GM08714 (cell line): ENCODE results near the gene PKIG.
"Not testable (repeated sequence)": the region's sequence is repeated elsewhere in the genome, so short reads cannot be mapped to it uniquely, and the experiment has no call there.

Source experiments
- H3K4me3 ChIP-seq: fragments of 200-500 bp; sonication (Bioruptor generic); 2 replicates; pipeline ENCODE4 v1.5.1; 2014; ENCODE audit warnings: mild to moderate bottlenecking, low read length, inconsistent platforms
- ZNF274 ChIP-seq: IDR thresholded peaks from 2 replicates; pipeline ENCODE4 v1.6.1; 2012; ENCODE audit warnings: mild to moderate bottlenecking, low read depth, low read length

The PKIG gene

GRCh38 chr20:44583157-44583556 lies 778 bp downstream of the PKIG start:
- TF ChIP-seq ZNF274 = no peak
- H3K4me3 ChIP-seq = peak overlapping the region; percentile 47

DNA sequence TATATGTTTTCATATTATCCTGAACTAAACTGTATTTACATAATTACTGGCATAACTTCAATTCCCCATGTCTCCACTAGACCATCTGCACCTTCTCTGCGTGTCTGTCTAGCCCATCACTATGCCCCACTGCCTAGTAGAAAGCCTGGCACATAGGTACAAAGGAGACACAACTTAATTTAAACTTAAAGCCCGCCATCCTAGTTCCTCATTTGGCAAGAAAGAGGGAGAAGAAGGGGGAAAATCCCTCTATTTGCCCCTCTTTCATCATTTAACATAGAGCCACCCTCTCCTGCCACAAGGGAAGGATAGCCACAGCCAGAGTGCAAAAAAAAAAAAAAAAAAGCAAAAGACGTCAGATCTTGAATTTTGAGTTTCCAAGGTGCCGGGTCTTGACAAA lies 1.8 kb downstream of the PKIG start:
- no peak for TF ChIP-seq ZNF274
- H3K4me3 ChIP-seq = peak overlapping the region; percentile 31; the same call in 1 of the 2 replicates

GRCh38 chr20:44585057-44585963 lies 2.9 kb downstream of the PKIG start:
- TF ChIP-seq ZNF274 = no peak
- H3K4me3 ChIP-seq = peak overlapping the region; percentile 32; the same call in 1 of the 2 replicates

- no peak for TF ChIP-seq ZNF274
- H3K4me3 ChIP-seq = no peak overlapping the region; the same call in 1 of the 2 replicates
These were observed 4.0 kb downstream of the PKIG start for GRCh38 chr20:44586289-44586911.

DNA sequence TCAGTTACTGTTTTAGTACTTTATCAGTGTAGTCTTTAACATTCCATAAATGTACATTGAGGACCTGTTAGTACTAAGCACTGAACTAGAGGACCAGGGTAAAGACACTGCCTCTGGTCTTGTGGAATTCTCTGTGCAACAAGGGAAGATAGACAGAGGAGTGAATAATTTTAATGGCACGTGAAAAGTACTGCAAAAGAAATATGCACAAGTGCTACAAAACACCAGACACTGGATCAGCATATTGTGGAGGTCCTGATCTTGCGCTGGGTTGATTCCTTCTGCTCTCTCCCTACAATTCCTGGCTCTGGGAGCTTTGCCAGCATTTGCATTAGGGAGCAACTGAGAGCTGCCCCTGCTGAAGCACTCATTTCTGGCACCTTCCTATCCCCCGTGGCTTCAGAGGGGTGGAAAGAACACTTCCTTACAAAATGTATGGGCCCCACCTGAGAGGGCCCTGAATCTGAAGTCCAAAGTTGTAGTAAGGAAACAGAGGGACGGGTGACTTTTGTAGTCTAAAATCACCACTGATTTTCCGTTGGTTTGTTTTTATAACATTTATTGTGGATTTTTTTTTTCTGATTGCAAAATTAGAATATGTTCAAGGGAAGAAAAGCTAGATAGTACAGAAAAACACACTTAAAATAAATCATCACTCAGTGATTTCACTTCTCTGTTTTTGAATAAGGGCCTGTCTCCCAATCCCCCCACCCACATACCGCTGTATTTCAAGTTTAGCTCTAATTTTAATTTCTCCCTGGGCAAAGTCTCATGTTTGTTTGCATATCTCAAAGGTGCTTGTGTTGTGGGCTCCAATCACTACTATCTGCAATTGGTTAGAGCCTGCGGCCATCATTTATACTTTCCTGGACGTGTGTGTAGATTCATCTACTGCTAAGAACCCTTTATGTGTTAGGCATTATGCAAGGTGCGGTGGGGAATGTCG lies 4.9 kb downstream of the PKIG start:
- peak overlapping the region; percentile 11; the same call in 1 of the 2 replicates for H3K4me3 ChIP-seq
- TF ChIP-seq ZNF274 = no peak

GRCh38 chr20:44588321-44588720 lies 5.9 kb downstream of the PKIG start:
- not testable (repeated sequence) for H3K4me3 ChIP-seq

DNA sequence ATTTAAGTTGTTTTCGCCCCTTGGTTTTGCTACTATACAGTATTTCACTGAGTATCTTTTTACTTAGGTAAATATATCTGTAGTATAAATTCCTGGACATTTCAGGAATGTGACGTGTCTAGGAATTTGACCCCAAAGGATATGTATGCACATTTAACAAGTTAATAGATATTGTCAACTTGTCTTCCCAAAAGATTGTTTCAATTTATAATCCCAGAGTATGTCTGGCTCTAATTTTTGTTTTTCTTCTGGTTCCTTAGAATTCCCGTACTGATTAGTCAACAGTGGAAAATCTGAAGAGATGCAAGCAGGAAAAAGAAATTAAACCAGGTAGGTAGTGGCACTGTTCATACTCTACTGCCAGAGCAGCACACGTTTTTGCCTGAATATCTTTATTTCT lies 7.2 kb downstream of the PKIG start:
- no peak overlapping the region for H3K4me3 ChIP-seq
- no peak for TF ChIP-seq ZNF274

DNA sequence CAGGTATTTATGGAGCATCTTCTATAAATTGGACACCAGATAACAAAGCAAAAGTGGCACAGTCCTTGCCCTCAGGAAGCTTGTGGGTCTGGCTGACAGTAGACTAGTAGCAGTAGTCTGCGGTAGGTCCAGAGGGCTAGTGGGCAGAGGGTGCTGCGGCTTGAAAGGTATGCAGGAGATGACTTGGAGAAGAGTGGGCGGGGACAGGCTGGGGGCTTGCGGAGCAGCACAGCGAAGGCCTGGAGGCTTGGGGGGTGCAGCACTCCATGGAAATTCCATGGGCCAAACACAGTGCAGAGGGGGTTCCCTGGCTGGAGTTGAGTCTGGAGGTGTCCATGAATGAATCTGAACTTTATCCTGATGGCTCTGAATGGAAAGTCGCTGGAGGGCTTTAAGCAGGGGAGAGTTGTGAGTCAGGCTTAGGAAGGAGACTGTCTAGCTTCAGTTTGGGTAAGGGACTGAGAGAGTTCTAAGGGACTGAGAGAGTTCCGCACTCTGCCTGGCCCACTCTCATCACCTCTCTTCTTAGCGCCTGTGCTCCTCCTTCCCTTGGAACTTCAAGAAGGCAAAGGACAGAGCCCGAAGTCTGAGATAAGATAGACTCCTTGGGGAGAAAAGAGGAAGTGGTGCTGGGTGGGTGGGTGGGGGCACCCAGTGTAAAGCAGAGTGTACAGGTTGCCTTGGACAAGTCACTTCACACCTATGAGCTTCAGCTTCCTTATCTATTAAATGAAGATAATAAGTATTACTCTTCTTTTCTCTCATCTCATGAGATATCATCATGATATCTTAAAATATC lies 8.8 kb downstream of the PKIG start:
- no peak for TF ChIP-seq ZNF274

DNA sequence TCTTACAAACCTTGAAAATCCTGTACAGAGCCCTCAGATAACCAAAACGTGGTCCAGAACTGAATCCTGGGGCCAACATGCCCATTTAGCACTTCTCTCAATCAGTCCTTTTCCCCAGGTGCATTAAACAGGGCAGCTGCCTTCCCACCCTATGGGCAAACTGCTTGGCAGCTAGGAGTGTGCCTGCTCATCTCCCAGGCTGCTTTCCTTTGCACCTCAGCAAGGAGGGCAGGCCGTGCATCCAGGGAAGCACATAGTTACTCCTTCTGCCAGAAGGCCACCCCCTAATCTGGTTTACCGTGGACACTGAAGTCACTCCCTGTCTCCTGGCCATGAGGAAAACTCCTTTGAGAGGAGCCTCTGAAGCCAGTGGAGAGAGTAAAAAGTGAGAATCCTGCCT lies 10.0 kb downstream of the PKIG start:
- no peak overlapping the region for H3K4me3 ChIP-seq
- TF ChIP-seq ZNF274 = no peak

More for the DNA sequence above, 8.8 kb downstream of the PKIG start:
- H3K4me3 ChIP-seq = no peak overlapping the region

DNA sequence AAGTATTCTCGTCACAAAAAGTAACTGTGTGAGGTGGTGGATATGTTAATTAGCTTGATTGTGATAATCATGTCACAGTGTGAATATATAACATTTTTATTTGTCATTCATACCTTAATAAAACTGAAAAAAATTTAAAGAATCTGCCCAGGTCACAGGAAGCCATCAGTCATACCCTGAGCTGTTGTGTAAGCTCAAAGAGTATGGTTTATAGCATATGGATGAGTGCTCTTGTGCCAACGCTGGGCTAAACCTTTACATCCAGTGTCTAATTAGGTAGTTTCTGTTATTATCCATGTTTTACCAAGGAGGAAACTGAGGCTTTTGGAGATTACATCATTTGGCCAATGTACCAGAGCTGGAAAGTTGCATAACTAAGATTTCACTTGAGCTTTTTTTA lies 11.4 kb downstream of the PKIG start:
- H3K4me3 ChIP-seq = no peak overlapping the region

GRCh38 chr20:44594730-44595129 lies 12.4 kb downstream of the PKIG start:
- TF ChIP-seq ZNF274 = no peak
- no peak overlapping the region for H3K4me3 ChIP-seq

More for the DNA sequence above, 11.4 kb downstream of the PKIG start:
- TF ChIP-seq ZNF274 = no peak

- no peak overlapping the region for H3K4me3 ChIP-seq
- no peak for TF ChIP-seq ZNF274
These were observed 13.6 kb downstream of the PKIG start for GRCh38 chr20:44596010-44596409.

DNA sequence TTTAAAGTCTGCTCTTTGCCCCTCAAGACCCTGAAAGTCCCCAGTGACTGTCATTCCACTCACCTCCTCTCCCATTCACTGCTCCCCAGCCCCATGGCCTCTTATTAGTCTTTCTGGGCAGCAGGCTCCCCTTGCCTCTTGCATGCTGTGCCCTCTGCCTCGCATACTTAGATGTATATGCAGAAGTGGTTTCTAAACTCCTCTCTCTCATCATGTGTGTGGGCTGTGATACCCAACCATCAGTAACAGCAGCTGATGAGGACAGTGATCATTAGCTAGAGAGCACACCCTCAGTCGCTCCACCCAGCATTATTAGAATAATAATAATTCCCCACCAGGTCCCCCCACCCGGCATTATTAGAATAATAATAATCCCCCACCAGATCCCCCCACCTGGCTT lies 14.5 kb downstream of the PKIG start:
- no peak overlapping the region for H3K4me3 ChIP-seq
- no peak for TF ChIP-seq ZNF274
